NAMALWA (cell line): ENCODE measurements around the gene PRDM11.
"Not testable (repeated sequence)": the region's sequence is repeated elsewhere in the genome, so short reads cannot be mapped to it uniquely, and the experiment has no call there.

Source experiments
- DNase-seq: peaks from one replicate; pipeline ENCODE4 v3.0.0-alpha.2; 2015; ENCODE audit warnings: low spot score

PRDM11 gene

DNA sequence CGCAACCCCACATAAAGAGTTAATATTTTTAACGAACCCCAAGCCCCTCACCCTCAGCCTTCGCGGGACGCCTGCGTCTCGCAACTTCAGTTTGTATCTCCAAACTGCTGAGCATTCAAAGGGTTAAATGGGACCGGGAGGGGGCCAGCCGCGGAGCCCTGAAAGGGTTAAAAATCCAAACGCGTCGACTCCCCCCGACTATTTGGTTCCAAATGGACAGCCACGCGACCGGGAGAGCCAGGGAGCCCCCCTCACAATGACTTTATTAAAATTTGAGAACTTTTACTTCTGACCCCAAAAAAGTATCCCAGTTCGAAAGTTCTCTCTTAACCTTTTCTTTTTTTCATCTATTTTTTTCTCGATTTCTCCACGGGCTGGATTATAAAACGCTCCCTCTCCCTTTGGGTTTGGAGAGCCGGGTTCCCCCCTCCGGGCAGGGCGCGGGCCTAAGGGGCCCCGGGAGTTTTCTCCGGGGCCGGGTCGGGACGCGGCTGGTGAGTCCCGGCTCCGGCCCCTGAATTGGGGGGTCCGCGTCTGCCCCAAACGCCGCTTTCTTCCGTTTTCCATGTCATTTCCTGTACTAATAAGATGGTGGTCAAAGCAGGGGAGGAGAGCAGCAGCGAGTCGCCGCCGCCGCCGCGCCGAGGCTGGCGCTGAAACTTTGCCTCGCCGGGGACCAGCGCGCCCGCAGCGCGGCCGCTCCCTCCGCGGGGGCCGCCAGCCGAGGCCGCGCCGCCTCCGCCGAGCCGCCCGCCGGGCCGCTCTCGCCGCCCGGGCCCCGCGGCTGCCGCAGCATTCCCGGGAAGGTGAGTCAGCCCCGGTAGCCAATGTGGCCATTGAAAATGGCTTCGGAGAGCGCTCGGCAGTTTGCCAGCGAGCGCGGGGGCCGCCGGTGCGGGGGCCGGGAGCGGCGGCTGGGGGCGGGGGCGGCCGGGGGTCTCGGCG, at the start of gene PRDM11:
Gene PRDM11, plus strand, starts transcription at position 568 of the 945 bp plus-strand sequence. CDS start 35,128 bp downstream, outside the sequence.
- peak; percentile 67 for DNase-seq

DNA sequence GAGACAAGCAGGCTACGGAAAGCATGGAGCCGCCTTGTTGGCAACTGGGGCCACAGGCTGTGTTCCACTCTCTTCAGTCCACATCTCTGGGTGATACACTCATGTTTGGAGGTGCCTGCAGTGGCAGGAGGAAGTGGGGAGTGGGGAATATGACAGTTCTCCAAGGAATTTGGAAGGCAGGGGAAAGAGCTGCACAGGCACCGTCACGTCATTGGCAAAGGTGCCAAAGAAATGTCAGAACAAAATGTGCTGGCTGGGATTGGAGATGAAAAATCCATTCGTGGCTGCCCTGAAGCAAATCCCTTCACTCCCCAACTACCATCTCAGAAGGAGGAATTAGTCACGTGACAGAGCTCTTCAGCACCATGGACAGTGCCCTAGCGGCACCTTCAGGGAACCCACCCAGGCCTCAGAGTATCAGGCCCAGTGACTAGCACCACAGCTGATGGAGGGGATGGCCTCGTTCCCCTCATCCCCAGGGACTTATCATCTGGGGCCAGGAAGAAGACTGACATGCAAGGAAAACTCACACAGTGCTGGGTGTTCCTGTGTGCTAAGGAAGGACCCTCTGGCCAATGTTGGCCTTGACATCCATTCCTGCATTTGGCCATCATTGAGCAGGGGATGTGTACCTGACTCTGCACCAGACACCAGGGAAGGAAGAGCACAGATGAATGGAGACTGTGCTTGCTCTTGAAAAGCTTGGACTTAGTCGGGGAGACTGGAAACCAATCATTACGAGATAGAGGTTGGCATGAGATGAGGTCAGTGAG, 48.5 kb upstream of the PRDM11 start:
- peak; percentile 51 for DNase-seq

DNA sequence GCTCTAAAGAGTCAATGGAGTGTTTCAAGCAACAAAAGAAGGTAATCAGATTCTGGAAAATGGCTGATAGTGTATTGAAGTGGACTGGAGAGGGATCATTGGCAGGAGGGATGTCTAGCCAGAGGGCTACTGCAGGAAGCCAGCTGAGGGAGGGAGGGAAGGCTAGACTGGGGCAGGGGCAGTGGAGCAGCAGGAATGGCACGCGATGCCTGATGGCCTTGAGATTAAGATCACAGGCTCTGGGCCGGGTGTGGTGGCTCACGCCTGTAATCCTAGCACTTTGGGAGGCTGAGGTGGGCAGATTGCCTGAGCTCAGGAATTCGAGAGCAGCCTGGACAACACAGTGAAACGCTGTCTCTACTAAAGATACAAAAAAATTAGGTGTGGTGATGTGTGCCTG, 47.5 kb upstream of the PRDM11 start:
- no peak for DNase-seq

DNA sequence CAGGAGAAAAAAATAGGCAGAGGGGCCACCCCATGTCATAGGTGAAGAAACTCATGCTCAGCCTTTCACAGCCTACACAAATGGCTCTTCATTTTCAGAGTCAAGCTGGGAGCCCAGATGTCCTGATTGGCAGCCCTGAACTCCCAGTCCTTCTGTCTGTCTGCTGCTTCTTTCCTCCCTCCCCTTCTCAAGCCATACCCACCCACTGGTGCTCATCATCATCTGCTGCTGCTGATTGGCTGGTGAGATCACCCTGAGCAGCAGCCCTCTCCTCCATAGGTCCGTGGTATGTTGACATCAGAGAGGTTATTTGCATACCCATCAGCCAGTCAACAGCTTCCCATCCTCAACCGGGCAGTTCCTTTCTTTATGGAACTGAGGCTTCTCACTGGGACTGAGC, 46.1 kb upstream of the PRDM11 start:
- DNase-seq: peak; percentile 85

DNA sequence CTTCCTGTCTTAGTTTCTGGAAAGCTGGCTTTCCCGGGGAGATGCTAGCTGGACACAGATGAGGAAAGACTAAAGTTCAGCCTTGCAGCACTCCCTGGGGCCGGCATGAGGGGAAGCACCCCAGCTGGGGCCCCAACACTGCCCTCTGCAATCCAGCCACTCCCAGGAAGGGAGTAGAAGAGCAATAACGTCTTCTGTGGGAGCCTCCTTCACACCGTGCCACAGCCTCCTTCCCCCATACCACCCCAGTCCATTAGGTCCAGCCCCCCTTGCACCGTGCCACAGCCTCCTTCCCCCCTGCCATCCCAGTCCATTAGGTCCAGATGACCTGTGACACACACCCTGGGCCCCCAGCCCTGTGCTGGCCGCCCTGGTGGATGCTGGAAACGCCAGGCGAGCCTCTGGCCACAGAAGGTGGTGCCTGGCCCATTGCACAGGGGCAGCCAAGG, 44.1 kb upstream of the PRDM11 start:
- DNase-seq: no peak

DNA sequence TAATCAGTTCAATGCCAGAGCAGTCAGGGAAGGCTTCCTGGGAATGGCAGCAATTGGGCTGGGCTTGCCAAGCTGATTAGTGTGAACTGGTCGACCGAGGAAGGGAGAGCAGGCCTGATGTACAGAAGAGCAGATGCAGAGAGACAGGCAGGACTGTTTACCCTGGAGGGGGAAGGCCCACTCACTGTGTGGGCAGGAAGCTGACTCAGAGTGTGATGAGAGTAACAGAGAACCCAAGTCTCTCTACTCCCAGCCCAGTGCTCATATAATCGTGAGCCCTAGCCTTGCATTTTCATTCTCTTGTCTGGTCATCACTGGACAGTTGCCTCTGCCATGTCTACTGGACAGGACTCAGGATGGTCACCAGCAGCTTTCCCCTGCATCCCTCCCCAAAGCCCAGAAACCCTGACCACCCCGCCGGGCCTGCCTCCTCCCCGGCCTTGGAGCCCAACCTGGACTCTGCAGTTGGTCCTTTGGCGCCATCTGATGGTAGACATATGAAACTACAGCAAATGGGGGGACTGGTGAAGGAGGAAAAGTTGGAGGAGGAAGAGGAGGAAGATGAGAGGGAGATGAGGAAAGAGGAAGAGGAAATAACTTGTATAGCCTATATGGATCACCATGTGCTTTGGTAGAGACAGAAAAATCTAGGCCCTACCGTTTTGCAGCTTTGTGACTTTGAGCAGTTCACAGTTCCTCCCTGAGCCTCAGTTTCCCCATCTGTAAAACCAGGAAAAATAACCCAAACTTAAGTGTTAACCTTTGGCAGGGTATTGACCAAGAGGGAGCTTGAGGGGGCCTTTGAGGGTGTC, 43.4 kb upstream of the PRDM11 start:
- peak; percentile 74 for DNase-seq

DNA sequence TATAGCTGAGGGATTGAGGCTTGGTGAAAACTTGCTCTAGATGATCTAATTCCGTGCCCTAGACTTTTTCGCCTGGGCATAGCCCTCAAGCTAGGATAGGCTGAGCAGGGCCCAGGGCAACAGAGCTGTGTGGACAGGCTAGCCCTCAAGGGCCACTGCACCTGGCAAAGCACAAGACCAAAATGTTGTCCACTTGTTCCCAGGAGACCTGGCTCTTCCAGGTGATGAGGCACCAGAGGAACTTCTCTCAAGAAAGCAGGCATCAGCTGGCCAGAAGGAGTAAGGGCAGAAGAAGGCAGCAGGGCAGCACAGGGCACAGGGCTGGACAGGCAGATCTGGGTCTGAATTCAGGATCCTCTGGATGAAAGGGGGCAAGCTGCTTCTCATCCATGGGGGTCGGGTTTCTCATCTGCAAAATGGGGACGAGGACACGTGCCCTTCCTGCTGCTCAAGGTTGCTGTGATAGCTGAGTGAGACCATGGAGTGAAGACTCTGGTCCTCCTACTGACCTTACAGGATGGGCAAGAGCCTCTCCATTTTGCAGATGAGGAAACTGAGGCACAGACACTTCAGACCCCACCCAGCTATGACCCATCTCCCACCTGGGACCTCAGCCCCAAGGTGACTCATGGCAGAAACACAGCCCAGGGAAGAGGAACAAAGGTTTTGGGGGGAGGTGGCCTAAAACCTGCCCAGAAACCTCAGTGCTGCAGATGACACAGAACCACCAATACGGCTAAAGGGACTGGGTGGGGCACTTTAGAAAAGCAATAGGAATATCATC, 42.2 kb upstream of the PRDM11 start:
- no peak for DNase-seq

DNA sequence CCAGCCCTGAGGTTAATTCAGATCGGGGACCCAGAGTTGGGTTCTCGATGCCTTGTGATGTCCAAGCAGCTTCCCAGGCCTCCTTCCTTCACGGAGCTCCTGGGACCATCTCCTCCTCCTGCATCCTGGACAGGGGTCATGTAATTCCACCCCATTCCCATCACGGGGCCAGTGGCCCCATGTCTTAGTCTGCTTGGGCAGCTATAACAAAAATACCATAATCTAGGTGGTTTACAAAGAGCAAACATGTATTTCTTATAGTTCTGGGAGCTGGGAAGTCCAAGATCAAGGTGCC, 41.7 kb upstream of the PRDM11 start:
- DNase-seq: no peak

DNA sequence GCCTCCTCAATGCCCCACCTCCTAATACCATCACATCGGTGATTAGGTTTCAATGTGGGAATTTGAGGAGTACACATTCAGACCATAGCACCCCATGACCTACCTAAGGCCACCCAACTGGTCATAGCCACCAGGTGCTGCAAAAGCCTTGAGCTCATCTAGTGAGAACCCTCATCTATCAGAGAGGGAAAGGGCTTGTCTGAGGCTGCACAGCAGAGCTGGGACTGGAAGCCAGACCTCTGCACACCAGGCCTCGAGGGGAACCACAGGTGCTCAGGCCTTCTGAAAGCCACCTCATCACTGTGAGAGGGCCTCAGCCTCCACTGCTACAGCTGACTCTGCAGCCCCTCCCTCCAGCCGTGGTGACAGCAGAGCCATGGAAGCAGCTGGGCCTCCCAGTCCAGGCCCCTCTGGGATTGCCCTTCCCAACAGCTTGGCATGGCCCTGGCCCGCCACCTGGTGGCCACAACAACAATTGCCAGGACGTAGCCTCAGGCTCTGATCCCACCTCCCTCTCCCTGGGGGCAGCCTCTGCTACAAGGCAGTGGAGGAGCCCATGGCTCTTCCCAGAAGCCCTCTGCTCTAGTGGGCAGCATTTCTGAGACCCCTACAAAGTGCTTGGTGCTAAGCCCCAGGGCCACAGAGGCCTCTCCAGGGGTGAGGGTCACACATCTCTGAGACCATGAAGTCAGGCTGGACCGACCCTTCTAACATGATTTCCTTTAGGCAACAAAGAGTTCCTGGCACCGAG, 41.0 kb upstream of the PRDM11 start:
- peak; percentile 68 for DNase-seq

DNA sequence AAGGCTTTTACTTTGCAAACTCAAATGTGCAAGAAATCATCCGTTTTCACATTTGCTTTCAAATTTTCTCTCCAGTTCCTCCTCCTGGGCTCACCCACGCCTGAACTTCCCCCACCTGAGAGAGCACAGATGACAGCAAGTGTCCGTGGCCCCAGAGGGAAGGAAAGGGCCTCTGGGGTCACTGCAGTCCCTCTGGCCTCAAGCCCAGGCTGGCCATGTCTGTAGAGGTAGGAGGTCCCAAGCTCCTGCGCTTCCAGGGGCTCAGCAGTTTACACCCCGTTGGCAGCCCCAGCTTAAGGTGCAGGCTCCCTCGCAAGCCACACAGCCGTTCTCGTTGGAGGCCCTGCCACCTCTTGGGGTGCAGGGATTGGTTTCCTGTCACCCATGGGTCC, 40.5 kb upstream of the PRDM11 start:
- no peak for DNase-seq

DNA sequence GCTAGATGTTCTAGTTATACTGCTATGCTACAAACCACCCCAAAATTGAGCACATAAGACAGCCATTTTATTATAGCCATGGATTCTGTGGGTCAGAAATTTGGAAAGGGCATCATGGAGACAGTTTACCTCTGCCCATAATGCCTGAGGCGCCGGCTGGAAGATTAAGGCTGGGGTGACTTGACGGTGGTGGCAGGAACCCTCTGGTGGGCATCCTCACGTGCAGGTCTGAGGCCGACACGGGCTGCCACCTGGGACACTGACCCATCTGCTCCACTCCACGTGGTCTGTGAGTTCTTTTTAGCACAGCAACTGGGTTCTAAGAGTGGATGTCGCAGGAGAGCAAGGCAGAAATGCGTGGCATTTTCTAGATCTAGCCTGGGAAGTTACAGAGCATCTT, 40.0 kb upstream of the PRDM11 start:
- DNase-seq: no peak

DNA sequence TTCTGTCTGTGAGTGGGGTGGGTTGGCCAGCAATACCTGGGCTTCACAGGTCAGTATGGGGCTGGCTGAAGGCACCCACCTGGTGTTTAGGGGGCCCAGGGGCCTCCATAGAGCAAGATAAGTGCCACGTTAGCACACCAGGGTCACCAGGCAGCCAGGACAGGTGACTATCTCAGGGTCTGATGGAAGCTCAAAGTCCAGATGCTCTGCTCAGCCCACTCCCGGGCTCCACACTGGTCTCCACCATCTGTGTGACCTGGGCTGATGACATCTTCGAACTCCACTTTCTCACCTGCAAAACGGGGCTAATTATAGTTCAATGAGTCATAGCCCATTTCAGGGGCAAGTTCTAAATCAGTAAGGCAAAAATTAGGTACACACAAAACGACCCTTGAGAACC, 39.4 kb upstream of the PRDM11 start:
- DNase-seq: no peak

DNA sequence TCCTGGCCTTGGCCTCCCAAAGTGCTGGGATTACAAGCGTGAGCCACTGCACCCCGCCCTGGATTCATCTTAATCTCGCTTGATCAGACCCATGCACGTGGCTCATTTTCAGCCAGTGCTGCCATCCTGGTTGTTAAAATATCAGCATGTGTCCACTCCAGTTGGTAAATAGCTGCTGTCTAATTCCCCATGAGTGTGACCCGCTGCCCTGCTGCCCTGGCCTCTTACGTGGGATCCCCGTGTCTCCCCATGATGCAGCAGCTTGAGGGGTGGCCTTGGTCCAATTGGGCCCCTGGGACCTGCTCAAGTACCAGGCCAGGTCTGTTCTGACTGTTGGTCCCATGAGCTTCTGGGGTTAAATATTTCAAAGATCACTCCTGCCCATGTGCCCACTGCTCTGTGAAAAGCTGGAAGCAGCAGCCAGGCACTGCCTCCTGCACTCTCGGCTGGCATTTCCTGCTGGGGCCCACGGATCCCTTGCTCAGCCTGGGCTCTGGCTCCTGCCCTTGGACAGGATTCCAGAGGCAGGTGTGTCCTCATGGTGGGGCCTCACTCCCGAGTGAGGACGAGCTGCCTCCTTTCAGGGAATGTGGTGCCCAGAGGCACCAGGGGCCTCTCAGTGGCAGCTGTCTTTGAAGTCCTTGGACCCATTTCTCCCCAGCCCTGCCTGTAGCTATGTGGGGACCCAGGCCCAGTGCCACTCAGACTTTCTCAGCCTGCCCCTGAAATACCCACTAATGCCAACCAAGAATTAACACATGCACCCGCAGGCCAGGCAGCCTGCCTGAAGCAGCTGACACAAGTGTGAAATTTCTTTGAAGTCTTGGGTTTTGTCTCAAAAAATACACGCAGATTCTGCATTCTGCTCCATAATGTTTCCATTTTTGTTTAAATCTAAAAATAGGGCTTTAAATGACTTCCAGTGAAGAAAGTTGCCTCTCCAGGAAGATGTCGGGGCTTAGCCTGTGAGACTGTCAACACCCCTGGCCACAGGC, 38.1 kb upstream of the PRDM11 start:
- DNase-seq: no peak

DNA sequence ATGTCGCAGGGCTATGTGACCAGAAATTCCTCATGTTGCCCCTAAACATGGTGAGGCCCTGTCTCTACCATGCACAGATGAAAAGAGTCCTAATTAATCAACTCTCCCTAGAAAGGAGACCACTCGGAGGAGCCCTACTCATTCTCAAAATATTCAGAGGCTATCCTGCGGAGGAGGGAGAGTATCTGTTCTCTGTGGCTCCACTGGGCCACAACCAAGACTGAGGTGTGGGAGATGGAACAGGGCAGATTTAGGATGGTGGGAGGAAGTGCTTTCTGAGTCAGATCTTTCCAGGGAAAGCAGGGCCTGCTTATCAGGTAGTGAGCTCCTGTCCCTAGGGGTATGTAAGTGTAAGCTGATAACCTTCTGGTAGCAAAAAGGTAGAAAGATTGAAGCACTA, 37.0 kb upstream of the PRDM11 start:
- DNase-seq: no peak

DNA sequence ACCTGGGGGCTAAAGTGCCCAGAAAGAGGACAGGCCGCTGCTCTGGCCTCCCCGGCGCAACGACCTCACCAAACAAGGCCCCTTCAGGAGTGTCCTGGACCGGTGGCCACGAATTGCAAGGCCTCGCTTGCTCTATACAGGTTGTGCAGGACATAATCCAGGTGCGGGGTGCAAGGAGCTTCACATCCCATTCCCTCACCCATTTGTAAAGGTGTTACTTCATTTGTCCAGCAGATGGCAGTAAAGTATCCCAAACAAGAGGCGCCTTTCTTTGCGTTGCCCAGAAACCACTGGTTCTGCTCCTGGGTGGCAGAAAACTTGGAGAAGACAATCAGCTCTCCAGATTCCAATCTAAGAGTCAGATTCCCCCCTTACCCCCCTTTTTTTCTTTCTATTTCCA, 35.9 kb upstream of the PRDM11 start:
- DNase-seq: peak; percentile 83

DNA sequence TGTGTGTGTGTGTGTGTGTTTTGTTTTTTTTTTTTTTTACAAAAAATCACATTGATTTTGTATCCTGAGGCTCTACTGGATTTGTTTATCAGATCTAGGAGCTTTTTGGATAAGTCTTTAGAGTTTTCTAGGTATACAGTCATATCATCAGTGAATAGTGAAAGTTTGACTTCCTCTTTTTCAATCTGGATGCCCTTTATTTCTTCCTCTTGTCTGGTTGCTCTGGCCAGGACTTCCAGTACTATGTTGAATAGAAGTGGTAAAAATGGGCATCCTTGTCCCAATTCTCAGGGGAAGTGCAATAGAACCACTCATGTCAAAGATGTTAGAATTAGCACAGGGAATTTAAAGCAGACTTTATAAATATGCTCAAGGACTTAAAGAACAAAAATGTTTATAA, 32.6 kb upstream of the PRDM11 start:
- DNase-seq: no peak

DNA sequence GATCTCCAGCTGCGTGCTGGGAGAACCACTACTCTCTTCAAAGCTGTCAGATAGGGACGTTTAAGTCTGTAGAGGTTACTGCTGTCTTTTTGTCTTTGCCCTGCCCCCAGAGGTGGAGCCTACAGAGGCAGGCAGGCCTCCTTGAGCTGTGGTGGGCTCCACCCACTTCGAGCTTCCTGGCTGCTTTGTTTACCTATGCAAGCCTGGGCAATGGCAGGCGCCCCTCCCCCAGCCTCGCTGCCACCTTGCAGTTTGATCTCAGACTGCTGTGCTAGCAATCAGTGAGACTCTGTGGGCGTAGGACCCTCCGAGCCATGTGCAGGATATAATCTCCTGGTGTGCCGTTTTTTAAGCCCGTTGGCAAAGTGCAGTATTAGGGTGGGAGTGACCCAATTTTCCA, 18.6 kb upstream of the PRDM11 start:
- not testable (repeated sequence) for DNase-seq

DNA sequence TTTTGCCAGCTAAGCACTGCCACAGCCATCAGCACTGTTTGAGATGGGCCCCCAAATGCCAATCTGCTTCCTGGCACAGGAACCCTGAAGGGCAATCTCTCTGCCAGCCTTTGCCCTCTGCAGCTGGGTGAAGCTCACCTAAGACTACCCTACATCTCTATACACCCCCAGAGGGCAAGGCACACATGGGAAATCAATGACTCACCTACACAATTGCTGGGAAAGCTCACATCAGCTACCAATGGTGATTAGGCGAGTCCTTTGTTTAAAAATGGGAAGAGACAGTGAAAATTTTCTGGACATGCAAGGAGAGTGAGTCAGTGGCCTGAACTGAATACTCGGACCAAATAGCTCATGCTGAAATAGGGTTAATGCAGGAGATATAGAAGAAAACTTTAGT, 12.6 kb upstream of the PRDM11 start:
- no peak for DNase-seq

DNA sequence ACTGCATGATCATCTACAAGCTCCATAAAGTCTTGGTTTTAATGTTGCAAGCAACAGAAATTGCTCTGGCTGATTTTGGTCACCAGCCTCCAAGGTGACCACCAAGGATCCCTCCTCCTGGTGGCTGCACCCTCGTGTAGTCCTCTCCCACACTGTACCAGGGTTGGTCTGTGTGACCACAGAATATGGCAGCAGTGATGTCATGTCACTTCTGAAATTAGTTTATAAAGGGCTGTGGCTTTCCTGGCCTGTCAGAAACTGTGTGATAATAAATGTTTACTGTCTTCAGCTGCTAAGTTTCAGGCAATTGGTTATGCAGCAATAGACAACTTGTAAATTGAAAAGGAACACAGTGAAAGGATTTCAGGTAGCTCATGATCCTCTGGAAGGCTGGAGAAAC, 5.3 kb upstream of the PRDM11 start:
- DNase-seq: no peak

DNA sequence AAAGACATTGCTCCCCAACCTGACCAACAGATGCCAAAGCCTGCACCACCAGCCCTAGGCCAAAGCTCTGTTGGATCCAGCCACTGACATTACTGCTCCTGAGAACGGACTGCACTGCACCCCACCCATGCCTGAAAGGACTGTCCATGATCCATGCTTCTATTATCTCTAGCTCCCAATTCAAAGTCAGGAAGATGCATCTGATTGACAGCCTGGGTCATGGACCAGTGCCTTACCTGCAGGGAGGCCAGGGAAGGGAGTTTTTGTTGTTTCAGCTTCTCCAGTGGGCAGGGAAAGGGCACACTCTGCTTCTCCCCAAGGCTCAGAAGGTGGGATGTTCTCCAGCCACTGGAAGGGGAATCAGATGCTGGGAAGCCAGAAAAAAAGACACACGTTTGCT, 4.8 kb upstream of the PRDM11 start:
- no peak for DNase-seq
